B cell (primary cell): ENCODE data around the gene BMAL1. TPM values are rescaled to one million over a fixed set of nuclear protein-coding genes. Genes with fewer than 3 reads are reported as not detected.

Experiments
- ATAC-seq: fragments of 200-7000 bp; cut with Tn5 transposase; one replicate; pipeline ENCODE4 v1.10.0; 2021; ENCODE audit warnings: low read depth, mild to moderate bottlenecking, moderate number of reproducible peaks, moderate library complexity
- CTCF ChIA-PET: fragments of 350-600 bp; sonication (Branson Sonifier 250); formaldehyde crosslinking; loops from one replicate; lab custom pipeline; 2021; ENCODE audit warnings: antibody characterized with exemption, inconsistent platforms; lab: Charles Lee
- POLR2A ChIA-PET: fragments of 350-600 bp; sonication (Branson Sonifier 250); formaldehyde crosslinking; loops from one replicate; lab custom pipeline; 2021; ENCODE audit warnings: antibody characterized with exemption; lab: Charles Lee
- DNase-seq: peaks from one replicate; pipeline ENCODE4 v3.0.0; 2013
- H2AFZ ChIP-seq: 2 replicates; pipeline ENCODE4 v1.6.1; 2012; ENCODE audit warnings: mild to moderate bottlenecking, low read depth, low read length; ENCODE audit not compliant: insufficient read depth, poor library complexity, severe bottlenecking
- H3K27ac ChIP-seq, 2 donors: 1 replicate in 1 of 2; 2 replicates in 1 of 2; pipeline ENCODE4 v1.5.1; 2012 to 2013; ENCODE audit warnings: low read length in 2 of 2, mild to moderate bottlenecking in 2 of 2, moderate library complexity in 1 of 2
- H3K27me3 ChIP-seq, 4 experiments: fragments of 200-600 bp in 1 of 4; sonication (generic) in 1 of 4; replicated peaks in 1 of 4; 1 replicate in 2 of 4; 2 replicates in 2 of 4; pipeline versions ENCODE4 v1.6.1 to v1.7.0; 2013 to 2016; ENCODE audit warnings: low read length in 3 of 4, mild to moderate bottlenecking in 2 of 4, mixed read lengths in 1 of 4, moderate library complexity in 1 of 4; ENCODE audit not compliant: insufficient read depth in 4 of 4, control insufficient read depth in 3 of 4; ENCODE audit errors: control extremely low read depth in 1 of 4
- H3K36me3 ChIP-seq, 2 experiments: replicated peaks in 1 of 2; 1 replicate in 1 of 2; 2 replicates in 1 of 2; pipeline versions ENCODE4 v1.6.1 to v1.7.1; 2013; ENCODE audit warnings: low read length in 1 of 2; ENCODE audit not compliant: insufficient read depth in 2 of 2, control insufficient read depth in 1 of 2; ENCODE audit errors: control extremely low read depth in 1 of 2, extremely low read depth in 1 of 2
- H3K4me1 ChIP-seq, 2 donors: fragments of 200-600 bp in 1 of 2; sonication (generic) in 1 of 2; 1 replicate in 1 of 2; 2 replicates in 1 of 2; pipeline versions ENCODE4 v1.5.1 to v1.6.1; 2013 to 2017; ENCODE audit warnings: low read length in 2 of 2; ENCODE audit not compliant: control insufficient read depth in 2 of 2, insufficient read depth in 2 of 2
- H3K4me2 ChIP-seq: replicated peaks from 2 replicates; pipeline ENCODE3; 2012; ENCODE audit warnings: mild to moderate bottlenecking, low read depth, low read length; ENCODE audit not compliant: poor library complexity, severe bottlenecking
- H3K4me3 ChIP-seq, 5 experiments: fragments of 200-600 bp in 1 of 5; sonication (generic) in 1 of 5; 1 replicate in 3 of 5; 2 replicates in 2 of 5; pipeline versions ENCODE4 v1.5.1 to v1.7.0; 2011 to 2016; ENCODE audit warnings: low read length in 4 of 5, mild to moderate bottlenecking in 4 of 5, low read depth in 2 of 5, control low read depth in 1 of 5, moderate library complexity in 1 of 5; ENCODE audit not compliant: insufficient read depth in 1 of 5; ENCODE audit errors: control extremely low read depth in 1 of 5, extremely low read depth in 1 of 5
- H3K79me2 ChIP-seq: fragments of 200-600 bp; sonication (generic); one replicate; pipeline ENCODE4 v1.6.0; 2016; ENCODE audit warnings: low read length; ENCODE audit not compliant: control insufficient read depth, insufficient read depth
- H3K9ac ChIP-seq: fragments of 200-600 bp; sonication (generic); 2 replicates; pipeline ENCODE4 v1.6.1; 2017; ENCODE audit warnings: mild to moderate bottlenecking, low read length, moderate library complexity
- H3K9me3 ChIP-seq, 3 donors: one replicate each; pipeline versions ENCODE4 v1.6.1 to v1.7.1; 2013; ENCODE audit warnings: low read length in 2 of 3; ENCODE audit not compliant: control insufficient read depth in 2 of 3, insufficient read depth in 1 of 3; ENCODE audit errors: control extremely low read depth in 1 of 3
- H4K20me1 ChIP-seq: 2 replicates; pipeline ENCODE4 v1.6.0; 2012; ENCODE audit warnings: mild to moderate bottlenecking, low read length; ENCODE audit not compliant: insufficient read depth, control insufficient read depth, poor library complexity, severe bottlenecking
- H3K27ac Mint-ChIP-seq: one replicate; pipeline ENCODE4 v1.8.0; 2021; ENCODE audit warnings: mixed read lengths
- H3K27me3 Mint-ChIP-seq: one replicate; pipeline ENCODE4 v1.8.0; 2021; ENCODE audit warnings: mixed read lengths
- H3K4me1 Mint-ChIP-seq: one replicate; pipeline ENCODE4 v1.8.0; 2021; ENCODE audit warnings: mixed read lengths
- H3K4me3 Mint-ChIP-seq: one replicate; pipeline ENCODE4 v1.8.0; 2021; ENCODE audit warnings: mixed read lengths
- H3K9me3 Mint-ChIP-seq: one replicate; pipeline ENCODE4 v1.8.0; 2022; ENCODE audit warnings: mixed read lengths; ENCODE audit not compliant: insufficient read depth
- CTCF ChIP-seq: fragments of 200-600 bp; IDR thresholded peaks from one replicate; pipeline ENCODE4 v1.8.0; 2022; ENCODE audit warnings: antibody characterized with exemption, mild to moderate bottlenecking
- EZH2 ChIP-seq: IDR thresholded peaks from 2 replicates; pipeline ENCODE4 v1.6.1; 2012; ENCODE audit warnings: borderline replicate concordance, low read depth, mild to moderate bottlenecking, moderate library complexity, low read length; ENCODE audit not compliant: insufficient read depth, poor library complexity, severe bottlenecking
- WGBS: methylation state at CpG from one replicate; pipeline ENCODE4 v1.1.5; 2013; ENCODE audit warnings: missing lambda C conversion rate; ENCODE audit not compliant: insufficient coverage; 5-methylcytosine and 5-hydroxymethylcytosine counted together
- intact Hi-C: fragments of 100-400 bp; cut with micrococcal nuclease; formaldehyde crosslinking; loops from one replicate; pipeline ENCODE4 v1.10.0; 2022
- polyA plus RNA-seq: library from polyadenylated mRNA; depleted of rRNA; stranded (reverse); fragments of >200 nt; gene quantifications from 2 replicates; pipeline ENCODE4 v1.2.3, GENCODE V29; 2012
- total RNA-seq, 2 donors: library from RNA; stranded (reverse); fragments of 120-200 nt in 1 of 2; gene quantifications; 1 replicate in 1 of 2; 2 replicates in 1 of 2; pipeline versions ENCODE4 v1.2.3 to v1.2.4, GENCODE V29; 2013 to 2022

Gene BMAL1
- total and polyA plus RNA-seq, 2 donors (not counting 1 experiment from before 2014, with no cell fraction given), result 8.6 to 39.1 TPM

- CTCF ChIA-PET, result interaction anchor here (0.6 to 3.5 kb wide), 12 partner anchors 9 to 381 kb away, joined by 3 to 48 read pairs (median 4); no protein-coding TSS in a partner anchor
- Mint-ChIP-seq H3K27ac (no peak overlapping the region), H3K27me3 (no peaks in the 10 kb centered on the region), H3K4me1 (peaks cover 49% of the 10 kb centered on the region), H3K9me3 (no peaks in the 10 kb centered on the region), H3K4me3 (no peak overlapping the region)
- Histone ChIP-seq H3K4me2 (no peak overlapping the region), H4K20me1 (peaks cover 24% of the 10 kb centered on the region), H3K36me3 (peaks cover 0 to under 1% of the 10 kb centered on the region in 2 experiments), H3K9ac (no peak overlapping the region), H3K79me2 (peaks cover 22% of the 10 kb centered on the region), H3K27ac (no peak overlapping the region), H2AFZ (no peak overlapping the region), H3K4me1 (peaks cover 7 to 14% of the 10 kb centered on the region in 2 donors), H3K9me3 (no peaks in the 10 kb centered on the region), H3K27me3 (no peaks in the 10 kb centered on the region), H3K4me3 (no peak overlapping the region)
- POLR2A ChIA-PET, result no interaction called here
- ATAC-seq, result no peak
- TF ChIP-seq EZH2 (no peak), CTCF (no peak)
- DNase-seq, result no peak
- no CpG with 5 or more reads among the region's 1 CpG for WGBS
- intact Hi-C loops, result loop anchor here (1.0 kb wide), 3 partner anchors 135 to 381 kb away; no protein-coding TSS in a partner anchor
Measured at GRCh38 chr11:13344818-13345217, 67.2 kb downstream of the BMAL1 start.

GRCh38 chr11:13346470-13346869, 68.9 kb downstream of the BMAL1 start:
- TF ChIP-seq EZH2 (no peak), CTCF (no peak)
- Histone ChIP-seq H3K4me2 (no peak overlapping the region), H3K4me3 (no peak overlapping the region), H3K79me2 (peaks cover 13% of the 10 kb centered on the region), H3K27me3 (no peaks in the 10 kb centered on the region), H2AFZ (no peak overlapping the region), H3K4me1 (peaks cover 7 to 14% of the 10 kb centered on the region in 2 donors), H3K9ac (no peak overlapping the region), H3K27ac (no peak overlapping the region), H4K20me1 (peaks cover 21% of the 10 kb centered on the region), H3K36me3 (peaks cover 0 to 11% of the 10 kb centered on the region in 2 experiments), H3K9me3 (no peaks in the 10 kb centered on the region)
- CTCF ChIA-PET, result interaction anchor here (1.0 to 3.4 kb wide), 4 partner anchors 8 to 120 kb away, joined by 3 to 48 read pairs (median 5); no protein-coding TSS in a partner anchor
- ATAC-seq, result no peak
- intact Hi-C loops, result no loop called here
- WGBS, result 85% methylated on average over 4 of the region's 5 CpGs
- Mint-ChIP-seq H3K9me3 (no peaks in the 10 kb centered on the region), H3K4me3 (no peak overlapping the region), H3K27ac (no peak overlapping the region), H3K27me3 (no peaks in the 10 kb centered on the region), H3K4me1 (peaks cover 35% of the 10 kb centered on the region)
- POLR2A ChIA-PET, result no interaction called here
- no peak for DNase-seq
